HL-60/S4 treated with retinoic acid at 250 ng/mL for 4 days and 3 days (cell line): Measurements from ENCODE around the gene HSPA1B.
"Not testable (repeated sequence)": the region's sequence is repeated elsewhere in the genome, so short reads cannot be mapped to it uniquely, and the experiment has no call there.

Experiments
- in situ Hi-C: fragments of 300-500 bp; cut with MboI; formaldehyde crosslinking; loops from 2 replicates; pipeline ENCODE4 v1.7.0; 2022; ENCODE audit warnings: low sequenced_read_pairs

Gene HSPA1B

GRCh38 chr6:31858707-31859106, 31.2 kb downstream of the HSPA1B start:
- in situ Hi-C loops, result no loop called here

- in situ Hi-C loops, result no loop called here
These were observed 32.4 kb downstream of the HSPA1B start for GRCh38 chr6:31859923-31860322.

- in situ Hi-C loops, result no loop called here
These were observed 32.8 kb downstream of the HSPA1B start for GRCh38 chr6:31860349-31860748.

- in situ Hi-C loops, result no loop called here
These were observed 33.6 kb downstream of the HSPA1B start for GRCh38 chr6:31861150-31861549.

- in situ Hi-C loops, result no loop called here
These were observed 34.4 kb downstream of the HSPA1B start for GRCh38 chr6:31861919-31862343.

- in situ Hi-C loops, result no loop called here
These were observed 35.1 kb downstream of the HSPA1B start, which contains the start of gene NEU1 for GRCh38 chr6:31862344-31863235. Gene NEU1, minus strand, starts transcription at chr6:31862821. Its CDS starts 45 bp downstream, at chr6:31862776.

- in situ Hi-C loops, result not testable (repeated sequence)
These were observed 36.6 kb downstream of the HSPA1B start for GRCh38 chr6:31864123-31864562.

- in situ Hi-C loops, result no loop called here
These were observed 37.3 kb downstream of the HSPA1B start for GRCh38 chr6:31864818-31865204.

GRCh38 chr6:31865205-31866118, 37.9 kb downstream of the HSPA1B start:
- in situ Hi-C loops, result no loop called here

GRCh38 chr6:31868658-31868971, 41.1 kb downstream of the HSPA1B start:
- in situ Hi-C loops, result not testable (repeated sequence)

GRCh38 chr6:31869343-31869742, 41.8 kb downstream of the HSPA1B start:
- in situ Hi-C loops, result no loop called here

GRCh38 chr6:31870385-31870921, 42.9 kb downstream of the HSPA1B start:
- in situ Hi-C loops, result no loop called here

- in situ Hi-C loops, result no loop called here
These were observed 43.6 kb downstream of the HSPA1B start for GRCh38 chr6:31871046-31871659.

- in situ Hi-C loops, result no loop called here
These were observed 46.6 kb downstream of the HSPA1B start for GRCh38 chr6:31874084-31874670.

- in situ Hi-C loops, result no loop called here
These were observed 47.5 kb downstream of the HSPA1B start for GRCh38 chr6:31874836-31875572.

GRCh38 chr6:31875877-31876276, 48.3 kb downstream of the HSPA1B start:
- in situ Hi-C loops, result no loop called here

- in situ Hi-C loops, result no loop called here
These were observed 48.8 kb downstream of the HSPA1B start for GRCh38 chr6:31876357-31876756.

GRCh38 chr6:31877125-31877650, 49.6 kb downstream of the HSPA1B start:
- in situ Hi-C loops, result no loop called here

GRCh38 chr6:31877651-31878161, 50.2 kb downstream of the HSPA1B start:
- in situ Hi-C loops, result no loop called here
